Measurements from ENCODE around the gene ANKRD18B. TPM values are rescaled to one million over a fixed set of nuclear protein-coding genes. Genes with fewer than 3 reads are reported as not detected.
"Not testable (repeated sequence)": the region's sequence is repeated elsewhere in the genome, so short reads cannot be mapped to it uniquely, and the experiment has no call there.

The ANKRD18B gene
- total and polyA plus RNA-seq, 8 donors, result 0.14 to 1.3 (median 0.52) TPM

GRCh38 chr9:33586128-33586527, 62.1 kb downstream of the ANKRD18B start:
- DNase-seq; H3K9me3 ChIP-seq; H3K27ac ChIP-seq; H3K4me3 ChIP-seq; intact Hi-C loops (cut with DNase I); H3K4me1 ChIP-seq; H3K36me3 ChIP-seq; H3K27me3 ChIP-seq; ATAC-seq: not testable (repeated sequence)

GRCh38 chr9:33587799-33588198, 63.7 kb downstream of the ANKRD18B start:
- not testable (repeated sequence) for ATAC-seq, H3K4me3 ChIP-seq

GRCh38 chr9:33588876-33589275, 64.8 kb downstream of the ANKRD18B start:
- ATAC-seq; H3K4me1 ChIP-seq; H3K27me3 ChIP-seq; H3K4me3 ChIP-seq; H3K27ac ChIP-seq; DNase-seq; H3K9me3 ChIP-seq; intact Hi-C loops (cut with DNase I); H3K36me3 ChIP-seq: not testable (repeated sequence)

More at GRCh38 chr9:33587799-33588198, 63.7 kb downstream of the ANKRD18B start:
- H3K4me1 ChIP-seq; H3K27me3 ChIP-seq; H3K9me3 ChIP-seq; H3K27ac ChIP-seq; intact Hi-C loops (cut with DNase I); H3K36me3 ChIP-seq; DNase-seq: not testable (repeated sequence)

- H3K9me3 ChIP-seq; ATAC-seq; H3K27me3 ChIP-seq; H3K4me1 ChIP-seq; DNase-seq; intact Hi-C loops (cut with DNase I); H3K27ac ChIP-seq; H3K4me3 ChIP-seq; H3K36me3 ChIP-seq: not testable (repeated sequence)
Observed at GRCh38 chr9:33590857-33591256, 66.8 kb downstream of the ANKRD18B start.

- H3K27me3 ChIP-seq; H3K36me3 ChIP-seq; intact Hi-C loops (cut with DNase I): not testable (repeated sequence)
Observed at GRCh38 chr9:33596974-33597373, 72.9 kb downstream of the ANKRD18B start.

GRCh38 chr9:33597386-33597785, 73.3 kb downstream of the ANKRD18B start:
- DNase-seq; ATAC-seq; H3K27me3 ChIP-seq; H3K4me3 ChIP-seq; H3K9me3 ChIP-seq; H3K36me3 ChIP-seq; intact Hi-C loops (cut with DNase I); H3K27ac ChIP-seq; H3K4me1 ChIP-seq: not testable (repeated sequence)

More at GRCh38 chr9:33596974-33597373, 72.9 kb downstream of the ANKRD18B start:
- DNase-seq, ATAC-seq, H3K27ac ChIP-seq, H3K4me3 ChIP-seq, H3K4me1 ChIP-seq, H3K9me3 ChIP-seq: not testable (repeated sequence)

- H3K27me3 ChIP-seq; H3K27ac ChIP-seq; ATAC-seq; H3K4me3 ChIP-seq; intact Hi-C loops (cut with DNase I); H3K9me3 ChIP-seq; H3K4me1 ChIP-seq; DNase-seq; H3K36me3 ChIP-seq: not testable (repeated sequence)
Observed at GRCh38 chr9:33598796-33599379, 74.8 kb downstream of the ANKRD18B start.

- H3K4me1 ChIP-seq; intact Hi-C loops (cut with DNase I); DNase-seq; H3K27me3 ChIP-seq; ATAC-seq; H3K27ac ChIP-seq; H3K36me3 ChIP-seq; H3K9me3 ChIP-seq; H3K4me3 ChIP-seq: not testable (repeated sequence)
Observed at GRCh38 chr9:33600911-33601310, 76.9 kb downstream of the ANKRD18B start.

GRCh38 chr9:33604249-33604648, 80.2 kb downstream of the ANKRD18B start:
- H3K4me3 ChIP-seq; H3K36me3 ChIP-seq; H3K27me3 ChIP-seq; ATAC-seq; H3K4me1 ChIP-seq; DNase-seq; H3K27ac ChIP-seq; intact Hi-C loops (cut with DNase I); H3K9me3 ChIP-seq: not testable (repeated sequence)

GRCh38 chr9:33604936-33605335, 80.9 kb downstream of the ANKRD18B start:
- DNase-seq; ATAC-seq; H3K27ac ChIP-seq; H3K36me3 ChIP-seq; H3K27me3 ChIP-seq; H3K4me3 ChIP-seq; H3K4me1 ChIP-seq; intact Hi-C loops (cut with DNase I); H3K9me3 ChIP-seq: not testable (repeated sequence)
